Heart right ventricle (tissue), 16 donors: Measurements from ENCODE around the gene ATG5. TPM values are rescaled to one million over a fixed set of nuclear protein-coding genes. Genes with fewer than 3 reads are reported as not detected.
"Not testable (repeated sequence)": the region's sequence is repeated elsewhere in the genome, so short reads cannot be mapped to it uniquely, and the experiment has no call there.

Experiments used
- ATAC-seq, 8 donors: fragments of 200-7000 bp; cut with Tn5 transposase; one replicate each; pipeline ENCODE4 v1.9.1; 2020; ENCODE audit warnings: mild to moderate bottlenecking in 8 of 8, moderate library complexity in 8 of 8, moderate number of reproducible peaks in 1 of 8
- DNase-seq, 2 donors: peaks; one replicate each; pipeline ENCODE4 v3.0.0-alpha.2; 2020
- H3K27ac ChIP-seq, 10 donors: fragments of 200-600 bp; sonication (generic) in 2 of 10; one replicate each; pipeline versions ENCODE4 v1.5.0 to v1.8.0; 2020 to 2022; ENCODE audit warnings: mild to moderate bottlenecking in 3 of 10
- H3K27me3 ChIP-seq, 7 donors: fragments of 200-600 bp; one replicate each; pipeline ENCODE4 v1.8.0; 2021 to 2022; ENCODE audit warnings: mild to moderate bottlenecking in 2 of 7
- H3K36me3 ChIP-seq, 9 donors: fragments of 200-600 bp; sonication (generic) in 1 of 9; one replicate each; pipeline versions ENCODE4 v1.5.0 to v1.8.0; 2020 to 2022; ENCODE audit warnings: mild to moderate bottlenecking in 2 of 9
- H3K4me1 ChIP-seq, 9 donors: fragments of 200-600 bp; sonication (generic) in 1 of 9; one replicate each; pipeline versions ENCODE4 v1.5.0 to v1.8.0; 2020 to 2022; ENCODE audit warnings: mild to moderate bottlenecking in 4 of 9
- H3K4me3 ChIP-seq, 10 donors: fragments of 200-600 bp; sonication (generic) in 2 of 10; one replicate each; pipeline versions ENCODE4 v1.5.0 to v1.8.0; 2020 to 2022; ENCODE audit warnings: mild to moderate bottlenecking in 7 of 10, moderate library complexity in 2 of 10
- H3K9me3 ChIP-seq, 11 donors: fragments of 200-600 bp in 10 of 11; sonication (generic) in 2 of 11; one replicate each; pipeline versions ENCODE4 v1.5.0 to v1.8.0; 2013 to 2022; ENCODE audit warnings: mild to moderate bottlenecking in 2 of 11, control low read depth in 1 of 11, moderate library complexity in 1 of 11
- WGBS, 2 donors: extraction: QIAGEN DNeasy Blood & Tissue Kit; methylation state at CpG; one replicate each; pipeline ENCODE4 v1.1.7; 2013; ENCODE audit warnings: inconsistent platforms in 1 of 2; 5-methylcytosine and 5-hydroxymethylcytosine counted together
- intact Hi-C, 10 donors: fragments of 100-400 bp; cut with DNase I; formaldehyde crosslinking; loops; one replicate each; pipeline versions ENCODE4 v1.11.1 to v1.14.2; 2022
- polyA plus RNA-seq, 2 donors: library from polyadenylated mRNA; stranded (reverse); fragments of 200-250 nt; gene quantifications; one replicate each; pipeline ENCODE4 v1.2.3, GENCODE V29; 2013
- total RNA-seq, 10 donors: library from RNA; stranded (reverse); fragmentation: NEBNext Ultra II Directional in 3 of 10; extraction: Animal tissue kit (Norgen Biotek cat#: 25700) in 3 of 10; gene quantifications; one replicate each; pipeline versions ENCODE4 v1.2.1 to v1.2.4, GENCODE V29; 2021 to 2023
- TF ChIP-seq, protein P1 (sequence below), 9 donors: fragments of 200-600 bp; sonication (generic) in 2 of 9; IDR thresholded peaks; one replicate each; pipeline versions ENCODE4 v1.5.0 to v1.8.0; 2021 to 2022; ENCODE audit warnings: antibody characterized with exemption in 9 of 9, mild to moderate bottlenecking in 5 of 9, moderate library complexity in 1 of 9
- donor health status: Arrhythmogenic right ventricular cardiomyopathy.
- donor health status: ischemic (EF 13 %, LVEDD 7.1; RV severe dilation, severe dysfunction).
- donor health status: healthy with polysubstance abuse.
- donor health status: DM: no; HTN: yes; CAD: no.
- donor health status: DM: no; HTN: no; CAD: no.
- donor health status: ischemic (EF 25% LVEDD 6.9; RV normal size, moderate dysfunction).
- donor health status: ischemic (EF 25% LVEDD 5.7; RV mildly dilated, moderate dysfunction).
- donor health status: healthy.
- donor health status: DM: yes; HTN: yes; CAD: no.
- donor health status: Ischemic cardiomyopathy.
- donor health status: ischemic (EF 35%, LVEDD 5.7; RV mildly dilated, moderate dysfunction).
- donor health status: nonischemic (EF 11% LVEDD 7.7; RV severe dilation, severe dysfunction).
- donor health status: DM: yes; HTN: yes; CAD: no.
- donor health status: PGD.
- donor health status: ischemic (EF 29% LVEDD 5.4; RV normal size, mild dysfunction).
- donor health status: nonischemic (EF 23%, LVEDD 6.1; RV moderate dilation, normal function).

ATG5 gene
- total and polyA plus RNA-seq, 12 donors: 12.6 to 18.0 (median 15.0) TPM

DNA sequence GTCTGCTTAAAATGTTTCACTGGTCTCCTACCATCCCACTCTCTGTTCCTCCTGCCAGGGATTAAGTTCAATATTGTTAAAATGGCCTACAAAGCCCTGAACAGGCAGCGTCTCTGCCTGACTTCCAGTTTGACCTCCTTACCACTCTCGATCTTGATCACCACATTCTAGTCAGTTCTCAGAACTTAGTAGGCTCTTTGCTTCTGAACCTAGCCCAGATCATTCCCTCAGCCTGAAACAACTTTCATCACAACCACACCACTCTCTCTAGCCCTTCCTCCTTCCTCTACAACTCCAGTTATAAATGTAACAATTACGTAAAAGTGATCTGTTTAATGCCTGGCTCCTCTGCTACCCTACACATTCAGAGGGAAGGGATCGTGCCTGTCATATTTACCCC is 53.3 kb downstream of the ATG5 start:
- WGBS, 2 donors: 94 to 95% methylated on average over 4 of the region's 4 CpGs
- Histone ChIP-seq H3K36me3 (peaks cover 0 to 11% (median 0%) of the 10 kb centered on the region in 9 donors), H3K27me3 (no peaks in the 10 kb centered on the region), H3K9me3 (peaks cover 0 to 22% (median 5%) of the 10 kb centered on the region in 11 donors), H3K4me3 (no peak overlapping the region), H3K27ac (no peak overlapping the region), H3K4me1 (peaks cover 0 to 16% (median 0%) of the 10 kb centered on the region in 9 donors)
- intact Hi-C loops: no loop called here
- DNase-seq (no peak), ATAC-seq (no peak)
- TF ChIP-seq, protein P1, sequence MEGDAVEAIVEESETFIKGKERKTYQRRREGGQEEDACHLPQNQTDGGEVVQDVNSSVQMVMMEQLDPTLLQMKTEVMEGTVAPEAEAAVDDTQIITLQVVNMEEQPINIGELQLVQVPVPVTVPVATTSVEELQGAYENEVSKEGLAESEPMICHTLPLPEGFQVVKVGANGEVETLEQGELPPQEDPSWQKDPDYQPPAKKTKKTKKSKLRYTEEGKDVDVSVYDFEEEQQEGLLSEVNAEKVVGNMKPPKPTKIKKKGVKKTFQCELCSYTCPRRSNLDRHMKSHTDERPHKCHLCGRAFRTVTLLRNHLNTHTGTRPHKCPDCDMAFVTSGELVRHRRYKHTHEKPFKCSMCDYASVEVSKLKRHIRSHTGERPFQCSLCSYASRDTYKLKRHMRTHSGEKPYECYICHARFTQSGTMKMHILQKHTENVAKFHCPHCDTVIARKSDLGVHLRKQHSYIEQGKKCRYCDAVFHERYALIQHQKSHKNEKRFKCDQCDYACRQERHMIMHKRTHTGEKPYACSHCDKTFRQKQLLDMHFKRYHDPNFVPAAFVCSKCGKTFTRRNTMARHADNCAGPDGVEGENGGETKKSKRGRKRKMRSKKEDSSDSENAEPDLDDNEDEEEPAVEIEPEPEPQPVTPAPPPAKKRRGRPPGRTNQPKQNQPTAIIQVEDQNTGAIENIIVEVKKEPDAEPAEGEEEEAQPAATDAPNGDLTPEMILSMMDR (IDR thresholded peaks at IDR 0.05): no peak

- TF ChIP-seq, protein P1 (IDR thresholded peaks at IDR 0.05): no peak
- H3K4me3 ChIP-seq: no peak overlapping the region
- ATAC-seq: no peak
- no peak for DNase-seq
- intact Hi-C loops: no loop called here
- 91 to 93% methylated on average over 2 of the region's 2 CpGs for WGBS, 2 donors
- H3K36me3 ChIP-seq: no peaks in the 10 kb centered on the region
- H3K4me1 ChIP-seq: peaks cover 0 to 16% (median 0%) of the 10 kb centered on the region in 9 donors
- no peaks in the 10 kb centered on the region for H3K27me3 ChIP-seq
- H3K27ac ChIP-seq: no peak overlapping the region
- H3K9me3 ChIP-seq: peaks cover 0 to 39% (median 6%) of the 10 kb centered on the region in 11 donors
These were observed 55.1 kb downstream of the ATG5 start for GRCh38 chr6:106270414-106270813.

GRCh38 chr6:106269268-106269919 is 56.2 kb downstream of the ATG5 start:
- H3K36me3 ChIP-seq, H3K27ac ChIP-seq, H3K27me3 ChIP-seq, DNase-seq, ATAC-seq, H3K4me3 ChIP-seq, intact Hi-C loops: not testable (repeated sequence)
- Histone ChIP-seq H3K9me3 (peaks cover 0 to 49% (median 6%) of the 10 kb centered on the region in 11 donors), H3K4me1 (peaks cover 0 to 14% (median 0%) of the 10 kb centered on the region in 9 donors)
- 94 to 98% methylated on average over 42 to 43 of the region's 43 CpGs for WGBS, 2 donors

DNA sequence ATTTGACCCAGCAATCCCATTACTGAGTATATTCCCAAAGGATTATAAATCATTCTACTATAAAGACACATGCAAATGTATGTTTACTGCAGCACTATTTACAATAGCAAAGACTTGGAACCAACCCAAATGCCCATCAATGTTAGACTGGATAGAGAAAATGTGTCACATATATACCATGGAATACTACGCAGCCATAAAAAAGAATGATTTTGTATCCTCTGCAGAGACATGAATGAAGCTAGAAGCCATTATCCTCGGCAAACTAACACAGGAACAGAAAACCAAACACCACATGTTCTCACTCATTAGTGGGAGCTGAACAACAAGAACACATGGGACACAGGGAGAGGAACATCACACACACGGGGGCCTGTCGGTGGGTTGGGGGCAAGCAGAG is 57.1 kb downstream of the ATG5 start:
- DNase-seq, intact Hi-C loops: not testable (repeated sequence)

GRCh38 chr6:106264433-106264832 is 61.1 kb downstream of the ATG5 start:
- peaks cover 0 to 52% (median 6%) of the 10 kb centered on the region in 11 donors for H3K9me3 ChIP-seq
- ATAC-seq, intact Hi-C loops, DNase-seq, H3K27me3 ChIP-seq, H3K4me3 ChIP-seq, H3K4me1 ChIP-seq, H3K27ac ChIP-seq: not testable (repeated sequence)
- H3K36me3 ChIP-seq: peaks cover 0 to 11% (median 0%) of the 10 kb centered on the region in 9 donors
- 71 to 99% methylated on average over 2 of the region's 2 CpGs for WGBS, 2 donors

More for the DNA sequence above, 57.1 kb downstream of the ATG5 start:
- WGBS, 2 donors: 99% methylated on average over 4 of the region's 4 CpGs
- not testable (repeated sequence) for H3K27ac ChIP-seq, ATAC-seq, H3K27me3 ChIP-seq, H3K36me3 ChIP-seq, H3K4me3 ChIP-seq
- Histone ChIP-seq H3K9me3 (peaks cover 0 to 52% (median 6%) of the 10 kb centered on the region in 11 donors), H3K4me1 (peaks cover 0 to 12% (median 0%) of the 10 kb centered on the region in 9 donors)

GRCh38 chr6:106259748-106260147 is 65.8 kb downstream of the ATG5 start:
- H3K27ac ChIP-seq, H3K27me3 ChIP-seq, H3K4me1 ChIP-seq, intact Hi-C loops, ATAC-seq, H3K4me3 ChIP-seq, H3K9me3 ChIP-seq, DNase-seq: not testable (repeated sequence)
- H3K36me3 ChIP-seq: peaks cover 0 to 11% (median 0%) of the 10 kb centered on the region in 9 donors
- 98 to 100% methylated on average over 2 of the region's 2 CpGs for WGBS, 2 donors
